Fibroblast of the aortic adventitia (primary cell): Measurements from ENCODE around the gene KCNJ9. TPM values are rescaled to one million over a fixed set of nuclear protein-coding genes. Genes with fewer than 3 reads are reported as not detected.

ENCODE experiments used
- DNase-seq: peaks from one replicate; pipeline ENCODE4 v3.0.0-alpha.2; 2010; ENCODE audit warnings: low read depth
- H3K4me3 ChIP-seq: 2 replicates; pipeline ENCODE4 v1.5.1; 2011; ENCODE audit warnings: low read depth, mild to moderate bottlenecking, control low read depth, low read length, moderate library complexity
- total RNA-seq: library from RNA; depleted of rRNA; stranded (reverse); fragments of >200 nt; gene quantifications from 2 replicates; pipeline ENCODE4 v1.2.3, GENCODE V29; 2012; ENCODE audit warnings: low replicate concordance
- TF ChIP-seq, protein P1 (sequence below): IDR thresholded peaks from 2 replicates; pipeline ENCODE4 v1.5.1; 2011; ENCODE audit warnings: mild to moderate bottlenecking, low read length, control low read depth, inconsistent platforms; ENCODE audit not compliant: insufficient read depth

The KCNJ9 gene
- 0.08 TPM in 1 of 2 replicates, not detected in the other for total RNA-seq

DNA sequence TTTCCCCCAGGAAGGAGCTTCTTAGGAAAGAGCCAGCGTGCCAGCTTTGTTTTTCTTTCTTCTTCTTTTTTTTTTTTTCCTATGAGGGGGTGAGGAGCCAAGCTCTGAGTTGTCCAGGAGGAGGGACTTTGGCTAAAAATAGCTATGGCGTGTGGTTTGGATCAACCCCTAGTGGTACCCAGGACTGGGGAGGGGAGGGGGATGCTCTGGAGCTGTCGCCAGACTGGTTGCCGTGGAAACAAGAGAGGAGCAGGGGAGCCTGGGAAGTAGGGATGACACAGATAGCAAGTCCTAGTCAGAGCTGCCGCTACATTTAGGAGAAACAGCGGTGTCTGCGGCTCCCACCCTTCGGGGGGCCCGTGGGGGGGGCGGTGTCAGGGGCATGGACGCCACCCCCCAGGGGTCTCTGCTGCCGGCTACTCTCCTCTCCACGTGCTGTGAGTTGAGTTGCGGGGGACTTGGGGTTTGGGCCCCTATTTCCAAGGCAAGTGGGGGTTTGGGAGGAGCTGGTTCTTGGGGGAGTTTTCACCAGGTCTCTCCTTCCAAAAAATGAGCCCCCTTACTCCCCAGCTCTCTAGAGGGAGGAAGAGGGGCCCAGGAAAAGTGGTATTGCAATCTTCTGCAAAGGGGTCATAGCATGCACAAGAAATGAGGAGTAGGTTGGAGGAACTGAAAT, at the start of gene KCNJ9:
KCNJ9 (plus strand) TSS at position 278 of the 676 bp plus-strand sequence. CDS start 2,493 bp downstream, outside the sequence.
- TF ChIP-seq, protein P1, sequence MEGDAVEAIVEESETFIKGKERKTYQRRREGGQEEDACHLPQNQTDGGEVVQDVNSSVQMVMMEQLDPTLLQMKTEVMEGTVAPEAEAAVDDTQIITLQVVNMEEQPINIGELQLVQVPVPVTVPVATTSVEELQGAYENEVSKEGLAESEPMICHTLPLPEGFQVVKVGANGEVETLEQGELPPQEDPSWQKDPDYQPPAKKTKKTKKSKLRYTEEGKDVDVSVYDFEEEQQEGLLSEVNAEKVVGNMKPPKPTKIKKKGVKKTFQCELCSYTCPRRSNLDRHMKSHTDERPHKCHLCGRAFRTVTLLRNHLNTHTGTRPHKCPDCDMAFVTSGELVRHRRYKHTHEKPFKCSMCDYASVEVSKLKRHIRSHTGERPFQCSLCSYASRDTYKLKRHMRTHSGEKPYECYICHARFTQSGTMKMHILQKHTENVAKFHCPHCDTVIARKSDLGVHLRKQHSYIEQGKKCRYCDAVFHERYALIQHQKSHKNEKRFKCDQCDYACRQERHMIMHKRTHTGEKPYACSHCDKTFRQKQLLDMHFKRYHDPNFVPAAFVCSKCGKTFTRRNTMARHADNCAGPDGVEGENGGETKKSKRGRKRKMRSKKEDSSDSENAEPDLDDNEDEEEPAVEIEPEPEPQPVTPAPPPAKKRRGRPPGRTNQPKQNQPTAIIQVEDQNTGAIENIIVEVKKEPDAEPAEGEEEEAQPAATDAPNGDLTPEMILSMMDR: no peak
- H3K4me3 ChIP-seq: no peak within 1 kb of the TSS
- DNase-seq: peak; percentile 40

DNA sequence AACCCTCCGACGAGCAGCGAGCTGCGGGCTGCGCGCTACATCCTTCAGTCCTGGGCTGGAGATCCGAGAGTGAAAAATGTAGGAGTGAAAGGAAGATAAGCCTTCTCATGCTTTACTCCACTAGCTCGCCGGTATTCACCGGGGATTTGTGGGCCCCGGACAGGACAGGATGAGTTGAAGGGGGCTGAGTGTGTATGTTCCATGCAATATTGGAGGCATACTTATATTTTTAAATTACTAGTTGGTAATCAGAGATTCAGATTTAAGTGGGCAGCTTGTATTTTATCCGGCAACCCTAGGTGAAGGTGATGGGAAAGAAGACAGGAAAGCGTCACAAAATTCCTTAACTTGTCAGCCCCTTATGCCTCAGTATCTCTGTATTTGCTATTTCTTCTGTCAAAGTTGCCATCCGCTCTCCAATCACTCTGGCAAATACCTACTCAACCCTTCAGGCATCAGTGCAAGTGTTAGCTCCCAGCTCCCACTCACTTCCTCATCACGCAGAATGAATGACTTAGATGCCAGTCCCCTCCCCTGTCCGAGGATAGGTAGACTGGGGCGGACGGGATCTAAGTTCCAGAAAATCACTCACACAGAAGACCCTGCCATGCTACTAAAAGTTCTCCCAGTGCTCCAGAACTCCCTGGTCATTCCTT, 49.0 kb upstream of the KCNJ9 start:
- peak; percentile 7 for DNase-seq
- H3K4me3 ChIP-seq: peak overlapping the region; percentile 78
- TF ChIP-seq, protein P1: no peak

DNA sequence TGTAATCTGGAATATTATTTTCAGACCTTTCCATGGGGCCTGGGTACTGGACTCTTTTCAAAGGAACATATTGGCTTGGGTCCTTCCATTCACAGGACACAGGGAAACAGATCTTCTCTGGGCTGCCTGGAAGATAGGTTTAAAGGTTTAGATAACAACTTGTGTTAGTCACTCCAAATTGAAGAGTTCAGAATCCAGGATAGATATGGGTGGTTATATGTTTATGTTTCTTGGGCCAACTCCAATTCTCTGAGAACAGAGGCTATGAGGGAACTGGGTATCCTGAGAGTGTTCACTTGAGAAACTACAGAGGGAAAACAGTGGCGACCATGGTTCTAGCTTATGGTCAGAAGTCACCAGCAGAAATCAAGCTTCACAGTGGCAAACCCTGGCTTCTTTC, 40.9 kb upstream of the KCNJ9 start:
- no peak overlapping the region for H3K4me3 ChIP-seq
- TF ChIP-seq, protein P1: no peak
- DNase-seq: peak; percentile 42

DNA sequence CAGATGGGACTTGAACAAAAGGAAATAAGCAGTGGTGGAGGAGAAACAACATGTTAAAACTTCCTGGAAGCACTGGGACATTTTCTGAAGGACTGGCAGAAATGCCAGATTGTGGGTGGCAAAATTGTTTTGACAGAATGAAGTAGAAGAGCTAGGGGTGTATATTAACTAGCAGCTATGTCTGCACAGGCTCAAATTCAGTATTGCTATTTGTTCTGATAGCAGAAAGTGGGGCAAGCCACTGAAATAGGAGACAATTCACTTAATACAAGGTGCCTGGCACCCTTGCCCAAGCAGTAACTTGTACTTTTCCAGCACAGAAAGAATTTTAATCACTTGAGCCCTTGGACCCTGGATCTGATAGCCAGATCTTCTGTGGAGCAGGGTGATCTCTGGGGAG, 37.8 kb upstream of the KCNJ9 start:
- TF ChIP-seq, protein P1: no peak
- H3K4me3 ChIP-seq: no peak overlapping the region
- DNase-seq: no peak

DNA sequence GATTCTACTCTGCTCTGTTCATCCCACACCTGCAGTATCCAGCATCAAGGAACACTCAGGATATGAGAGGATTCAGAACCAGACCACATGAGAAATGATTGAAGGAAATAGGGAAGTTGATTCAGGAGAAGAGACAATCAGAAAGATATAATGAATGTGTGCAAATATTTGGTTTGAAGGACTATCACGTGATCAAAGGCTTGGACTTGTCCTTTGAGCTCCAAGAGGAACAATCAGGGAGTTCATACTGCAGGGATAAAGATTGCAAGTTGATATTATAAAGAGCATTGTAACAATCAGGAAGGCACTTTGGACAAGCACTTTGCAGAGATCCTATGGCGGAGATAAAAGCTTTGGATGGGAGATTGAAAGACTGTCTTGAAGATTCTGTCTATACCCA, 35.7 kb upstream of the KCNJ9 start:
- DNase-seq: no peak
- H3K4me3 ChIP-seq: no peak overlapping the region
- TF ChIP-seq, protein P1: no peak

DNA sequence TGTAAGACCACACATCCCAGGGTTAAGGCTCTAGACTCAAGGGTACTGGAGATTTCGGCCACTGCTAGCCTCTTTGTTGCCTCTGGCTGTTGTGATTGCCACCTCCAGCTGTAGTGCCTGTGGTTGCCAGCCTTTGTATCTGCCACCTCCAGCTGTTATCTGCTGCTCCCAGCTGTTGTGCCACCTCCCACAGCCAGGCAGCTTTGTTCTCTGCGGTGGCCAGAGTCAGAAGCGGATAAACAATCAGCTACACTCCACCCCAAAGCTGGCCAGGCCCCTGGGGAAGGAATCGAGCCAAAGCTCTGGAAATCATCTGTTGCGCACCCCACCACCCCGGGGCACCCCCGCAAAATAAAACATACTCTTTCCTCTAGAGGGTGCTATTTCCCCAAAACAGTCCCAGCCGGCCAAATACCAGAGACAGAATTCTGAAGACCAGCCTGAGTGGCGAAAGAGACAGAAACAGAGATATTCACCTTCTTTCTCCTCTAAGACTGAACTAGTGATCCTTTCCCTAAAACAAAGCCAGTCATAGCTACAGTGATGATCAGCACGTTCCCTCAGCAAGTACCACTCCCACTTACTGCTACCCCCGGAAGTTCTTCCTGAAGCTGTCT, 34.7 kb upstream of the KCNJ9 start:
- DNase-seq: peak; percentile 58
- TF ChIP-seq, protein P1: peak; percentile 53
- no peak overlapping the region for H3K4me3 ChIP-seq
